MV-4-11 (cell line): ENCODE data around the gene NNT.
"Not testable (repeated sequence)": the region's sequence is repeated elsewhere in the genome, so short reads cannot be mapped to it uniquely, and the experiment has no call there.

Source experiments
- DNase-seq: peaks from one replicate; lab custom pipeline; 2025; lab: John Stamatoyannopoulos, UW

The NNT gene

DNA sequence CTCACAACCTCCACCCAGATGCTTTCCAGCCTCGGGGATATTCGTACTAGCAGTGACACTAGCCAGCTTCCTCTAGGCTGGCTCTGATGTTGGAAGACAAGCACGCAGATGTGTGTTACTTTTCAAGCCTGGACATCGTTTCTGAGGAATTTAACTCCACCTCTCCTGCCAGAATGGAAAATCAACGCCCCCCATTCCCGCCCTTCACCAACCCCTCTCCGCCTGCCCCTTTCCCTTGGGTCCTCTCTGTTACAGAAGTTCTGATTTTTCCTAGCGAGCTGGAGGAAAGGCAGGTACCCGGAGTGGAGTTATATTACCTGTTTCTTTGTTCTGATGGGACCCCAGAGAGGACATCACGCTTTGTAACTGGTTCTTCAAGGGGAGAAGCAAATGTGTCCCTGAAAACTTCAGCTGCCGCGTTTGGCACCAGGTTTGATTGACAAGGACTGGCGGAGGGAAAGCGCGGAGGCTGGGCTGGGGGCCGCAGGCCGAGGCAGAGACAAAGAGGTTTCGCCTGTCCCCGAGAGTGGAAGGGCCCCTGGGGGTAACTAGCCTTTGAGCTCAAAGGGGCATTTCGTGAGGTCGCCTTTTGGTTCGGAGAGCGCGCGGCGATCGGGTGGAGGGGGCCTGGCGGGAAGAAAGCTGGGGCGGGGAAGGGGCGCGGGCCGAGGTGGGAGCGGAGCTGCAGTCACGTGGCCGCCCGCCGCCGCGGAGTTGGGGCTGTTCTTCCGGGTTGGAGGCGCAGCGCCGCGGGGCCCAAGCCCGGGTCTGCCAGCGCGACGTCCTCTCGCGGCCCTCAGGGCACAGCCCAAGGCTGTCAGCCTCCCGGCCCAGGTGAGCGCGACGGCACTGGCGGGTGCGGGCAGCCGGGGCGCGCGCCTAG is at the start of gene NNT:
Gene NNT, plus strand, starts transcription at position 720 of the 883 bp plus-strand sequence. CDS start 6,016 bp downstream, outside the sequence.
- peak; percentile 40 for DNase-seq

DNA sequence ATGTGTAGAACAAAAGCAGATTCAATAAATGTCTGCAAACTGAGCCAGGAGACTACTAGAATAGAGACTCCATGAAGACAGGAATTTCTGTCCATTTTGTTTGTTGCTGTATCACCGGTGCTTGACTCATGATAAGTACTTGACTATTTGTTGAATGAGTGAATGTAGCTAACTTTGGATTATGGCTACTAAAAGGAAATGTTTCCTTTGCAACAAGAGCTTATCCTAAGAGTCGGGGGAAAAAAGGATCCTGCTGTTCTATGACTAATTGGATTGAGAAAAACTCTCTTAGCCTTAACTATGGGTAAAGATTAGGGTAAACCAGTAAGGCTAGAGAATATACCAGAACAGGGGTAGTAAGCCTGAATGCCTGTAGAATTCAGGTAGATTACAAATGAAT is 49.6 kb upstream of the NNT start:
- DNase-seq = no peak

DNA sequence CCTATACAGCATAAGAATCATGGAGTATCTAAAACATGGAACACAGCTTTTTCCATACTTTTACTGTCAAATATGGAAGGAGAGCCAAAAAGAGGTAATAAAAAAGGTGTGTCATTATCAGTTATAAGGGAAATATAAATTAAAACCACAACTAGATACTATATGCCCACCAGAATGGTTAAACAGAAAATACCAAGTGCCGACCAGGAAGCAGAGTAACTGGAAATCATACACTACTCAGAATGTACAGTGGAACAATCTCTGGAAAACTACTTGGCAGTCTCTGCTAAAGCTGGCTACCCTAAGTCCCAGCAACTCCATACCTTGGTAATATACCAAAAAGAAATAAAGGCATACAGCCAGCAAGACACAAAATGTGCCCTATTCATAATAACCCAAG is 48.5 kb upstream of the NNT start:
- DNase-seq = no peak

DNA sequence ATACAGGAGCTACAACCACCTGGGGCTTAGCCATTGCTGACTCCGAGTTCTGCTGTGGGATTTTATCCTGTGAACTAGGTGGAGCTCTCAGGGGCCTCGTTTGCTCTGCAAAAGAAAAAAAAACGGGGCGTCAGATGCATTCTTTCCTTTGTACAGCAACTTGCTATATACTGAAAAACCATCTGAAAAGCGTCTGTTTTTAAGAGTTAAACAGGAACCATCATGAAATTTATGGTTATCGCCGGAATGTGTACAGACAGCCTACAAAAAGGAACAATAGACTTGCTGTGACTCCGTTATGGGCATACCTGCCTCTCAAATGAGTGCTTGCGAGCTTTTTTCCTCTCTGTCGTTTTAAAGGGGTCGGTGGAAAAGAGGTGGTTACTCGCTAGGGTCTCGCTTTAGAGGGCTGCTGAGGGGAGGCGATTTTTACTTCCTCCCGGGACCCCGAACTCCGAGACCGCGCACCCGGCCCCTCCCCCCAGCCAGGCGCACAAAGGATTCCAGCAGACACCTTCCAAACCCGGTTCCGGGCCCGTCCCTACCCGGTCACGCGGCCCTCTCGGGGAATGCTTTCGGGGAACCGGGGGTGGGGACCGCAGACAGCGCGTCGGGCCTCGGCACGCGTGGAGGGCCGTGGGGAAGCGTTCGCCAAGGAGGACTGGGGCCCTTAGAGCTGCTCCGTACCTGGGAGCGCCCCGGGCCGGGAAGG is 46.9 kb upstream of the NNT start:
- DNase-seq = no peak

DNA sequence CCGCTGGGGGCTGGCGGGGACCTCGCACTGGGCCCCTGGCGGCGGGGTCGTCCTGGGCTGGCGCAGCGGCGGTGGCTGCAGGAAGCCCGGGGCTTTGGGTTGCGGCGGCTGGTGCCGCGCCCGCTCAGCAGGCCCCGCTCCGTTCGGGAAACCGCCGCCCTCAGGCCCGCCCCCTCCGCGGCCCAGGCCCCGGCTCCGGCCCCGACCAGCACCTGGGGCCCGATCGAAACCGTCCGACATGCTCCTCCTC is 46.4 kb upstream of the NNT start:
- DNase-seq = not testable (repeated sequence)

DNA sequence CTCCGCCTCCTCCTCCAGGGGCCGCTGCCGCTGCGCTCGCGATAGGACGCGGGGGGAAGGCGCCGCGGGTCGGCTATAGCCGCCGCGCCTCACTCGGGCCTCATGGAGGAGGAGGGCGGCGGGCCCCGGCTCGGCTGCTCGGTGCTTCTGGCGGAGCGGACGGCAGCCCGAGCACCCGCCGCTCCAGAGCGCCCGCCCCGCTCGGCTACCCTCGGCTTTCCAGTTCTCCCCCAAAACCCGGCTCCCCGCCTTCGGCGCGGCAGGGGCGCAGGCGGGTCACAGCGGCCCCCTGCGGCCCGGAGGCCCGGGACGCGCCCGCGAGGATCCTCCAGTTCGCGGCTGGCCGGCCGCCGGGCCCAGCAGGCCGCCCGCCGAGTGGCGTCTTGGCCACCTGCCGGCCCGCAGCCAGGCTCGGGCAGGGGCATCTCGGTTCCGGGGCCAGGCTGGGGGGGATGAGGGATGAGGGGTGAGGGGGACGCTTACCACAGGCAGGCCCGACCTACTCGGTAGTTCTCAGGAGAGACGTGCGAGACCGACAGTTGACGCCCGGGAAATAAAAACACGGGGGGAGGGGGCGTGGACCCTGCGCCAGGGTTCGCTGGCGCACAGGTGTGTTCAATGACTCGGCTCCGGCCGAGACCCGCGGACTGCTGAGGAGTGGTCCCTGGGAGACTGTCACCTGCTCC is 46.0 kb upstream of the NNT start, which contains the start of gene PAIP1:
Gene PAIP1, minus strand, starts transcription at position 221 of the 686 bp plus-strand sequence. CDS start 231 bp downstream, outside the sequence.
- peak; percentile 65 for DNase-seq

DNA sequence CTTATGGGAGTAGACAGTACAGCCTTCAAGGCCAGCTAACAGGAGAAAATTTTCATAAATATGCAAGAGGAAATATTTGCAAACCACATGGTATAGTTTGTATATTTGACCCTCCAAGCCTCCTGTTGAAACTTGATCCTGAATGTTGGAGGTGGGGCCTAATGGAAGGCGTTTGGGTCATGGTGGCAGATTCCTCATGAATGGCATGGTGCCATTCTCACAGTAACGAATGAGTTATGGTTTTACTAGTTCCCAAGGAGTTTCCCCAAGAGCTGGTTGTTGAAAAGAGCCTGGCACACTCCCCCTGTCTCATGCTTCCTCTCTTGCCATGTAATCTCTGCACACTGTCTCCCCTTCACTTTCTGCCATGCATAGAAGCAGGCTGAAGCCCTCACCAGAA is 42.9 kb upstream of the NNT start:
- DNase-seq = no peak

DNA sequence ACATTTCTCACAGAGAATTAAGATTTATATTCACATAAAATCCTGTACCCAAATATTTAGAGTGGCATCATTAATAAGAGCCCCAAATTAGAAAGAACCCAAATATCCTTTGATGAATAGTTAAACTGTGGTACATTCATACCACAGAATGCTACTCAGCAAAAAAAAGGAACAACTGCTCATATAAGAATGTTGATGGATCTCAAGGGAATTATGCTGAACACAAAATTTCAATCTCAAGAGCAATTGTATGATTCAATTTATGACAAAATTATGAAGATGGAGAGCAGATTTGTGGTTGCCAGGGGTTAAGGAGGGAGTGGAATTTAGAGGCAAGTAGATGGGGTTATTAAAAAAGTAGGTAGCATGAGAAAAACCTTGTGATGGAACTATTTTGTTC is 41.6 kb upstream of the NNT start:
- no peak for DNase-seq

DNA sequence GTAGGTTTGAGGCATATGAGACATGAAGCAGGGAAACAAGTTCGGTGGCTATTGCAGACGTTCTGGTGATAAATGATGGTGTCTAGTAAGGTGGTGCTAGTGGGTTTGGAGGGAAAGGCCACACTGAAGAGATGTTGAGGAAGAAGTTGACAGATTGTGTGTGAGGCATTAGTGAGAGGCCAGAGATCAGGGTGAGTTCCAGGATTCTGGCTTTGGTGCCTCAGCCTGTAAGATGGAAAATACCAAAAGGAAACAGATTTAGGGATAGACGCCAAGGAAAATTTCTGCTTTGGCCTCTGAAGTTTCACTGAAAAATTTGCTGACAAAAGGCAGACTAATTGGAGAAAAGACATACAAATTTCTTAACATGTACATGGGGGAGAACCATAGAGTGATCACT is 39.7 kb upstream of the NNT start:
- no peak for DNase-seq

DNA sequence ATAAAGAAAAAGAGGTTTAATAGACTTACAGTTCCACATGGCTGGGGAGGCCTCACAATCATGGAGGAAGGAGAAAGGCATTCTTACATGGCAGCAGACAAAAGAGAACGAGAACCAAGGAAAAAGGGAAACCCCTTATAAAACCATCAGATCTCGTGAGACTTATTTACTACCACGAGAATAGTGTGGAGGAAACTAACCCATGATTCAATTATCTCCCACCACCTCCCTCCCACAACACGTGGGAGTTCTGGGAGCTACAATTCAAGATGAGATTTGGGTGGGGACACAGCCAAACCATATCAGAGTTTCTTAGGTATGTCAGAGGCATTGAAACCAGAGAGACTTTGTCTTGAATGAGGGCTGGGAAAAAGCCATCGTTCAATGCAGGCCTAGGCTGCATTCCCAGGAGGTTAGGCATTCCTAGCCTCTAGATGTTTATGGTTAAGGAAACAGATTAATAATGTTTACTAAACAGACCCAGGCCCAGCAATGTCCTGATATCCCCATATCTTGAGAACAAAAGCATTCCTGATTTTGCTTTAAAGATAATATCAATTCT is 38.6 kb upstream of the NNT start:
- no peak for DNase-seq

DNA sequence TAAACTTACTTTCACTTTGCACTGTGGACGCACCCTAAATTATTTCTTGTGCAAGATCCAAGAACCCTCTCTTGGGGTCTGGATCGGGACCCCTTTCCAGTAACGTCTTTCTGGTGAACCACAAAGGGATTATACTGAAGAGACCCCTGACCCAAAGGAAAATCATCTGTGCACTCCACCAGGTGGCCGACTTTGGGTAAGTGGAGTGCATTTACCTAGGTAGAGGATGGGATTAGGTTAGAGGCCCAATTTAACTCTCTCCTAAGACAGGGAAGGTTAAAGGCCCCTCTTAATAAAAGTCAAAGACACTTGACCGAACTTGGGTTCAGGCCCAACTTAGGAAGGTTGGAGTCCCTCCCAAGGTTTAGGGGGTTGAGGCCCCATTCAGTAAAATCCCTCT is 37.9 kb upstream of the NNT start:
- DNase-seq = no peak

DNA sequence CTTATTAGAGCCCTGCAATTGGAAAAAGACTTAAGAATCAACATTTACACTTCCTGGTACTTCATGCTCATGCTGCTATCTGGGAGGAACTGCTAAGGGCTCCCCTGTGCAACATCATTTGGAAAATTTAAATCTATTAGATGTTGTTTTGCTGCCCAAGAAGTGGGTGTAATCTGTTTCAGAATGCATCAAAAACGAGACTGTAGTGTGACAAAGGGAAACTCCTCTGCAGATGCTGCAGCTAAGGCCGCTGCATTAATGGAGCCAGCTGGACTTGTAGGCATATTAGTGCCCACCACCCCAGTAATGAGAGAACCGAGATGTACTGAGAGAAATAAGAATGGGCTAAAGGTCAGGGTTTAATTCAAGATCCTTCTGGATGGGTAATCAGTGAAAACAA is 35.0 kb upstream of the NNT start:
- DNase-seq = no peak

DNA sequence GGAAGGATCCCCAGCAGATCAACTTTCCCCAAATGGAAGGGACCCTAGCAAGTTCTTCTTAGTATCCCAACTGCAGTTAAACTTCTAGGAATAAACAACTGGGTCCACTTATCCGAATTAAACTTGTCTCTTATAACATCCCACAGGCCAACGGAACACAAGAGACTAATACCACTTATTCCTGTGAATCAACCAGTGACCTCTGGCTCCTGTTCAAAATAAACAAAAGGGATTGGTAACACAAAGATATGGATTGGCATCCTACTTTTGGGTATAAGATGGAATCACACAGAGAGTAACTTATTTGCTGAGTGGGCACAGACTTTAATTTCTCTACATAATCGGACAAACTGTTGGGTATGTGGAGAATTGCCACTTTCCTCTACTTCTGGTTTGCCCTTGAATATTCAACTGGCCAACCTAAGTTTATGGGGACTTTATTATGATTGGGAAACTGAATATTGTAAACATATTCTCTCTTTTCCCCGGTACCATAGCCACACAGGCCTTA is 33.7 kb upstream of the NNT start:
- no peak for DNase-seq

DNA sequence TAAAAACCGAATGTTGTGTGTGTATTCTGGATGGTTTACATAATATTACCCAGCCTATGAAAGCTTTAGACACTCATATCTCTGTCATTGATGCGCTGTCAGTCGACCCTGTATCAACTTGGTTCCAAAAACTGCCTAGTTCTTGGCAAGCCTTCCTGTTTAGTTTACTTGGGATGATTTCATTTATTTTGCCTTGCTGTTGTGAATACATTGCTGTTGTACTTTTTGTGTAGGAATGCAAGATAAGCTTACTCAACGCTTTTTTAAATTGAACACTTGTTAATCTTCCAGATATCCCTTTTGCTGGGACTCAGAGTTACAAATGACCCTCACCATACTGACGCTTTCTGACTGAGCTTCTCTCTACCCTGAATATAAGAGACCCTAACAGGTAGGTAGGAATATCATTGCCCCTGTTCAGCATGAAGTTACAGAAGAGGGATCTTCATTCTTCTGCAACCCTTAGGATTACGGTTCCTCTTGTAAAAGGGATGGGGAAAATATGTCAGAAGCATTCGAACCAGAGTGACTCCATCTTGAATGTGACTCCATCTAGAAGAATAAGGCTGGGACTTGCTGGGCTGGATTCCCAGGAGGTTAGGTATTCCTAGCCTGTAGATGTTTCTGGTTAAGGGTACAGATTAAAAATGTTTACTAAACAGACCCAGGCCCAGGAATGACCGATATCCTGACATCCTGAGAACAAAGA is 32.4 kb upstream of the NNT start:
- DNase-seq = no peak

DNA sequence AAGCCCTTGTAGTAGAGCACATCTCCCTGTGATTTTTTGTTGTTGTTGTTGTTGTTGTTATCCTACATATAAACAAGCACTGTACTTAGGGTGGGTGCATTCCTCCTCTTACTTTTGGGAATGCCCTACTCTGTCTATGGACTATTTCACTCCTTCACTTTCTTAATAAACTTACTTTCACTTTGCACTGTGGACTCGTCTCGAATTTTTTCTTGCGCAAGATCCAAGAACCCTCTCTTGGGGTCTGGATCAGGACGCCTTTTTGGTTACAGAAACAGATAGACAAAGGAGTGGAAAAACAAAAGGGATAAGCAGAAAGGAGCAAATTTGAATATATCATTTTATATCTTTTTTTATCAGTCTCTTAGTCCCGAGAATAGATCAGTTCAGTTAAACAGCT is 31.7 kb upstream of the NNT start:
- no peak for DNase-seq

DNA sequence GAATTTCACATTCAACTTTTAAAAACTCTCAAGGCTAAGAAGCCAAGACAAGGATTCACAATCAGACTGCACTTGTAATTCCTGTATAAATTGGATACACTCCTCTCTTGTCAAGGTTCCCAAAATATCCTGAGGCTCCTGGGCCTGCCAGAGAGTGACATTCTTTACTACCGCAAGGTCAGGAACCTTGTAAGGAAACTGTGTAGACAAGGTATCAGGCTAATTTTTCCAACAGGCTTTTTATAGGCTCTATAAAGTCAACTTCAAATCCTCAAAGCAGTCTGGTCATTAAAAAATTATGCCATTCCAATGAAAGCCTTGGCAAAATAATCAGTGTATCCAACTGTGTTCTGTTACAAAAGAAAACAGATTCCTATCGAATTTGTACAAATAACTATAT is 30.6 kb upstream of the NNT start:
- no peak for DNase-seq

DNA sequence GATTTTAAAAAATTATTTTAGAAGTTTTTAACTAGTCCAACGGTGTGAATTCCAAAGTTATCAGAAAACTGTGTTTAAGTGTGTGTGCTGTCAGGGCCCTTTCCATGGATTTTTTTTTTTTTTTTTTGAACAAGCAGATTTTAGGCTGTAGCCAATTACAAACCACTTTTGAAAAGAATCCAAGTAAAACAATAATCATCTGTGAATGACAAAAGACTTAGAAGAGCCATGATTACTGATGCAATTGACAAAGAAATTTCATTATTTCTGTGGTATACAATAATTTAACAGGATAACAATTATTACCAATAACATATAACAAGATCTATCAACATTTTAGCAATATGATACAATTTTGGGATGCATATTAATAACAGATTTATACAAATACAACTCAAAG is 29.9 kb upstream of the NNT start:
- DNase-seq = no peak

DNA sequence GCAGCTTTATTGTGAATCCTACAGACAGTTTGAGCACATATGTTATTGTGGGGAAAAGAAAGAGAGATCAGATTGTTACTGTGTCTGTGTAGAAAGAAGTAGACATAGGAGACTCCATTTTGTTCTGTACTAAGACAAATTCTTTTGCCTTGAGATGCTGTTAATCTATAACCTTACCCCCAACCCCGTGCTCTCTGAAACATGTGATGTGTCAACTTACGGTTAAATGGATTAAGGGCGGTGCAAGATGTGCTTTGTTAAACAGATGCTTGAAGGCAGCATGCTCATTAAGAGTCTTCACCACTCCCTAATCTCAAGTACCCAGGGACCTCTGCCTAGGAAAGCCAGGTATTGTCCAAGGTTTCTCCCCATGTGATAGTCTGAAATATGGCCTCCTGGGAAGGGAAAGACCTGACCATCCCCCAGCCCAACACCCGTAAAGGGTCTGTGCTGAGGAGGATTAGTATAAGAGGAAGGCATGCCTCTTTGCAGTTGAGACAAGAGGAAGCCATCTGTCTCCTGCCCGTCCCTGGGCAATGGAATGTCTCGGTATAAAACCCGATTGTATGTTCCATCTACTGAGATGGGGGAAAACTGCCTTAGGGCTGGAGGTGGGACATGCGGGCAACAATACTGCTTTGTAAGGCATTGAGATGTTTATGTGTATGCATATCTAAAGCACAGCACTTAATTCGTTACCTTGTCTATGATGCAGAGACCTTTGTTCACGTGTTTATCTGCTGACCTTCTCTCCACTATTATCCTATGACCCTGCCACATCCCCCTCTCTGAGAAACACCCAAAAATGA is 22.4 kb upstream of the NNT start:
- not testable (repeated sequence) for DNase-seq

DNA sequence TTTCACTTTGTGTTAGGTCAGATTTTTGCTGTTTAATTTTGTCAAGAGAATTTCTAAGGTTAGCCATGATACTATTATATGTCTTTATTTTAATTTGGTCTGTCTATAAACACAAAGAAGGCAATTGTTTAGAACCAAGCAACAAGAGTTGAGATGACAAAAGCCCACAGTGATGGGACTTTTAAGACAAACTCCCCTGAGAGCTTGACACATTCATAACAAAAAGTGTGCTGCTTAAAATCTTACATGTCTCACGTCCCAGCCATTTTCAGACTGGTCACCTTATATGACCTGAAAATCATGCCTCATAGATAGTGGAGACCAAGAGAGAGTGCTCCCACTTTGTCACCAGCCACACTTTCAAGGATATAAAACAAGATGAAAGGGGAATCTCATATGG is 21.6 kb upstream of the NNT start:
- DNase-seq = no peak

DNA sequence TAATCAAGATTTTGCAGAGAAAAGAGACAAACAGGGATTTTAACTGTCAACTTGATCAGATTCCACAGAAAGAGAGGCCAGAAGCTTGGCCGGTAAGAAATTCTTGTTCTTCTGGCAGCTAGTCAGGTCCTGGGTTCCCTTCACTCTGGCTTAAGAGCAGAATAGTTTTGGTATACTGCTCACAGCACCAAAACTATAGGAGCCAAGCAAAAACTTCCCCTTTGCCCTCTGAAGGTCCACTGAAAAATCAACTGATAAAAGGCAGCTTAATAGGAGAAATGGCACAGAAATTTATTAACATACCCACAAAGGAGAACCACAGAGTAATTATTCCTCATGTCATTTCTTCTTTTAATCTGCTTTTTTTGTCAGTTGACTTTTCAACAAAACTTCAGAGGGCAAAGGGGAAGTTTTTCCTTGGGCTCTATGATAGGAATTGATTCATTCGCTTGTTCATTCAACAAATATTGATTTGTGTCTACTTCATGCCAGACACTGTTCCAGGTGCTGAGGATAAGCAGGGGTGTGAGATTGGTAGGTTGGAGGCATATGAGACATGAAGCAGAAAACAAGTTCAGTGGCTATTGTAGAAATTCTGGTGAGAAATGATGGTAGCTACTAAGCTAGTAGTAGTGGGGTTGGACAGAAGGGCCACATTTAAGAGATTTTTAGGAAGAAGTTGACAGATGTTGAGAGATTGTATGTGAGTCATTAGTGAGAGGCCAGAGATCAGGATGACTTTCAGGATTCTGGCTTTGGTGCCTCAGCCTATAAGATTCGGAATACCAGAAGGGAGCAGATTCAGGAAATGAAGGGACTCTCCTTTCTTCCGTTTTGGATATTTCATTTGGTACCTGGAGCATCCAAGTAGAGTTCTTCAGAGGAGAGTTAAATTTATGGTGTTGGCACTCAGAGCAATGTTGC is 20.6 kb upstream of the NNT start:
- DNase-seq = no peak
